Liver (tissue), 9 donors: ENCODE data around the gene ZNF292. TPM values are rescaled to one million over a fixed set of nuclear protein-coding genes. Genes with fewer than 3 reads are reported as not detected.
"Not testable (repeated sequence)": the region's sequence is repeated elsewhere in the genome, so short reads cannot be mapped to it uniquely, and the experiment has no call there.

Experiments used
- DNase-seq: peaks from one replicate; pipeline ENCODE4 v3.0.0-alpha.2; 2017; ENCODE audit warnings: low spot score
- H3K27ac ChIP-seq, 2 donors: one replicate each; pipeline ENCODE4 v1.7.0; 2013; ENCODE audit warnings: inconsistent platforms in 2 of 2, low read length in 2 of 2, control low read depth in 1 of 2, low read depth in 1 of 2, mild to moderate bottlenecking in 1 of 2
- H3K27me3 ChIP-seq, 4 donors: one replicate each; pipeline versions ENCODE4 v1.6.1 to v1.7.0; 2013; ENCODE audit warnings: low read length in 3 of 4, inconsistent platforms in 1 of 4, mild to moderate bottlenecking in 1 of 4, moderate library complexity in 1 of 4; ENCODE audit not compliant: control insufficient read depth in 4 of 4, insufficient read depth in 4 of 4
- H3K36me3 ChIP-seq, 4 donors: one replicate each; pipeline versions ENCODE4 v1.6.1 to v1.7.0; 2013; ENCODE audit warnings: low read length in 3 of 4, mild to moderate bottlenecking in 3 of 4, low read depth in 1 of 4, moderate library complexity in 1 of 4; ENCODE audit not compliant: control insufficient read depth in 4 of 4, insufficient read depth in 3 of 4
- H3K4me1 ChIP-seq, 4 donors: one replicate each; pipeline versions ENCODE4 v1.6.1 to v1.7.0; 2013; ENCODE audit warnings: low read length in 3 of 4, mild to moderate bottlenecking in 3 of 4, moderate library complexity in 1 of 4; ENCODE audit not compliant: control insufficient read depth in 4 of 4, insufficient read depth in 4 of 4
- H3K4me3 ChIP-seq, 3 donors: one replicate each; pipeline versions ENCODE4 v1.6.1 to v1.7.0; 2013; ENCODE audit warnings: low read length in 3 of 3, control low read depth in 1 of 3, low read depth in 1 of 3, mild to moderate bottlenecking in 1 of 3
- H3K9ac ChIP-seq, 2 donors: one replicate each; pipeline ENCODE4 v1.7.0; 2013; ENCODE audit warnings: low read length in 2 of 2, mild to moderate bottlenecking in 2 of 2, moderate library complexity in 2 of 2, control low read depth in 1 of 2, low read depth in 1 of 2
- H3K9me3 ChIP-seq, 4 donors: one replicate each; pipeline versions ENCODE4 v1.6.1 to v1.7.0; 2013; ENCODE audit warnings: low read length in 3 of 4; ENCODE audit not compliant: control insufficient read depth in 4 of 4
- CTCF ChIP-seq: fragments of 150-350 bp; IDR thresholded peaks from 2 replicates; pipeline ENCODE4 v1.5.1; 2017; ENCODE audit warnings: improper control_type of control experiment, low read depth, low read length; ENCODE audit not compliant: missing input control
- EGR1 ChIP-seq, 2 donors: IDR thresholded peaks; 2 replicates each; pipeline ENCODE4 v1.6.1; 2016 to 2018; ENCODE audit warnings: antibody characterized with exemption in 2 of 2, low read depth in 2 of 2
- FOXA1 ChIP-seq: IDR thresholded peaks from 2 replicates; pipeline ENCODE4 v1.6.1; 2016; ENCODE audit warnings: antibody characterized with exemption
- FOXA2 ChIP-seq: IDR thresholded peaks from 2 replicates; pipeline ENCODE4 v1.6.1; 2016; ENCODE audit warnings: antibody characterized with exemption
- GABPA ChIP-seq, 2 donors: IDR thresholded peaks in 1 of 2; conservative IDR thresholded peaks in 1 of 2; 2 replicates each; pipeline ENCODE4 v1.6.1; 2016; ENCODE audit warnings: antibody characterized with exemption in 2 of 2, mild to moderate bottlenecking in 1 of 2, moderate library complexity in 1 of 2
- HNF4A ChIP-seq, 2 donors: conservative IDR thresholded peaks; 2 replicates each; pipeline ENCODE4 v1.6.1; 2016; ENCODE audit warnings: antibody characterized with exemption in 2 of 2, mild to moderate bottlenecking in 2 of 2
- HNF4G ChIP-seq: IDR thresholded peaks from 2 replicates; pipeline ENCODE4 v1.6.1; 2016; ENCODE audit warnings: antibody characterized with exemption
- JUND ChIP-seq, 2 donors: IDR thresholded peaks; 2 replicates each; pipeline ENCODE4 v1.6.1; 2016; ENCODE audit warnings: antibody characterized with exemption in 2 of 2
- RAD21 ChIP-seq, 2 donors: IDR thresholded peaks; 2 replicates each; pipeline ENCODE4 v1.6.1; 2016; ENCODE audit warnings: antibody characterized with exemption in 2 of 2, mild to moderate bottlenecking in 2 of 2
- RXRA ChIP-seq, 2 donors: IDR thresholded peaks; 2 replicates each; pipeline ENCODE4 v1.6.1; 2017 to 2018; ENCODE audit warnings: antibody characterized with exemption in 2 of 2, mild to moderate bottlenecking in 1 of 2
- SP1 ChIP-seq: IDR thresholded peaks from 2 replicates; pipeline ENCODE4 v1.6.1; 2018; ENCODE audit warnings: antibody characterized with exemption, mild to moderate bottlenecking
- TAF1 ChIP-seq: conservative IDR thresholded peaks from 2 replicates; pipeline ENCODE4 v1.6.1; 2016; ENCODE audit warnings: antibody characterized with exemption, mild to moderate bottlenecking
- YY1 ChIP-seq: IDR thresholded peaks from 2 replicates; pipeline ENCODE4 v1.6.1; 2016; ENCODE audit warnings: antibody characterized with exemption, mild to moderate bottlenecking
- WGBS: extraction: QIAGEN DNeasy Blood & Tissue Kit; methylation state at CpG from one replicate; pipeline ENCODE4 v1.1.7; 2013; 5-methylcytosine and 5-hydroxymethylcytosine counted together
- polyA plus RNA-seq, 2 donors: library from polyadenylated mRNA; stranded (reverse) in 1 of 2; unstranded in 1 of 2; fragments of 200-250 nt in 1 of 2; fragments of >200 nt in 1 of 2; fragmentation: Nextera tagmentation in 1 of 2; extraction: Ambion mirVana in 1 of 2; gene quantifications; one replicate each; pipeline versions ENCODE4 v1.2.1 to v1.2.3, GENCODE V29; 2013 to 2015
- total RNA-seq, 2 donors: library from RNA; depleted of rRNA; stranded (reverse); fragments of >200 nt; gene quantifications; one replicate each; pipeline ENCODE4 v1.2.3, GENCODE V29; 2014
- TF ChIP-seq, protein P1 (sequence below): IDR thresholded peaks from 2 replicates; pipeline ENCODE4 v1.6.1; 2016; ENCODE audit warnings: antibody characterized with exemption
- TF ChIP-seq, protein P2 (sequence below): IDR thresholded peaks from 2 replicates; pipeline ENCODE4 v1.6.1; 2016; ENCODE audit warnings: antibody characterized with exemption
- TF ChIP-seq, protein P3 (sequence below): IDR thresholded peaks from 2 replicates; pipeline ENCODE4 v1.6.1; 2016; ENCODE audit warnings: antibody characterized with exemption
- TF ChIP-seq, protein P4 (sequence below): IDR thresholded peaks from 2 replicates; pipeline ENCODE4 v1.6.1; 2016; ENCODE audit warnings: antibody characterized with exemption, mild to moderate bottlenecking
- donor health status: healthy.
- donor health status: healthy.
- donor health status: healthy.
- donor health status: healthy.
- donor health status: healthy.

The ZNF292 gene
- total and polyA plus RNA-seq, 4 donors, result 2.7 to 16.4 (median 12.5) TPM

GRCh38 chr6:87154641-87154992 lies 748 bp upstream of the ZNF292 start:
- H3K4me1 ChIP-seq, result peaks cover 0 to 29% (median 9%) of the 10 kb centered on the region in 4 donors
- peak overlapping the region; percentile 89 for H3K9ac ChIP-seq
- peak overlapping the region; percentile 89 to 95 (median 90) for H3K4me3 ChIP-seq
- WGBS, result 1% methylated on average over 6 of the region's 6 CpGs
- DNase-seq, result no peak
- H3K27me3 ChIP-seq, result no peaks in the 10 kb centered on the region
- TF ChIP-seq HNF4G (no peak), JUND (IDR thresholded peaks at IDR 0.05) (no peak)
- H3K27ac ChIP-seq, result peak overlapping the region; percentile 96 to 97
- H3K9me3 ChIP-seq, result no peaks in the 10 kb centered on the region
- peaks cover 0 to 1% (median 0%) of the 10 kb centered on the region in 4 donors for H3K36me3 ChIP-seq

DNA sequence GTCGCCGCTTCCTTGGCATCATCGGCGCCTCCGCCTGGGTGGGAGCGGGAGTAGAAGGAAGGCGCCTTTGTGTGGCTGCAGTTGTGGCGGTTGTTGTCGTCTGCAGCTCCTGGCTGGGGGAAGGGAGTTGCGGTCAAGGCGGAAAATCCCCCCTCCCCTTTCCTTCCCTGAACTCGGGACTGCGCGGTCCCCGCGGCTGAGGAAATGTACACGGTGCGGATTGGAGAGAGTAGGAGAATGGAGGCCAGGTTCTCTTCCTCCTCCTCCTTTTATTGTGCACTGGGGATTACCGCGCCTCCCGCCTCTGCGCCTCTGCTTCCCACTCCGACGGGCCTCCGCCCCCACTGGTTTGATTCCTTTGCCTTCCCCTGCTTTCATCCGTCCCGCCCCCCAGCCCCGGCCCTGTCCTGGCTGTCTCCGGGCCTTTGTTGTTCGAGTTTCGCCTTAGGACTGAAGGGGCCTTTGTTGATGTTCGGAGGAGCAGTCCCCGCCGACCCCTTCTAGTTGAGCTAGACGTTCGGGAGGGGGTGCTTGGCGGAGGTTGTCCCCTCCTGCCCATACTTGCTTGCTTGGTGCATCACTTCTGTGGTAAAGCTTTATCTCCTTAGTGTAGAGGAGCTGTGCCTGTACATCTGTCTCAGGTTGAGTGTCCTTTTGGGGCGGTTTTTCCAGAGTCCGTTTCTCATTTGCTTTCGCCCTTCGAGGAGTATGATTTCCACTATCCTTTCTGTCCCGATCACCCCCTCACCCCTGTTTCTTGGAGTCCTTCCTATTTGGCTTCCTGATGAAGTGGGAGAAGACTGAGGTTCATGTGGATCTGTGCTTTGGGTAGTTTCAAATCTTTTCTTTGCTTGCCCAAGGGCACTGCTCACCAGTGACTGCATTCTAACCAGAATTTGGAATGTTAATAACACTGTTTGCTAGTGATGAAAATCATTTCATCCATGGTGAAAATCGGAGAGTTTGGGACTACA lies 764 bp downstream of the ZNF292 start:
- peak overlapping the region; percentile 96 to 97 for H3K27ac ChIP-seq
- H3K36me3 ChIP-seq, result peaks cover 0 to 2% (median 0%) of the 10 kb centered on the region in 4 donors
- no peaks in the 10 kb centered on the region for H3K9me3 ChIP-seq
- DNase-seq, result peak; percentile 51
- TF ChIP-seq RAD21 (IDR thresholded peaks at IDR 0.05) (no peak), EGR1 (IDR thresholded peaks at IDR 0.05; ENCODE audit: low read depth in 2 of 2) (no peak), JUND (IDR thresholded peaks at IDR 0.05) (no peak), FOXA2 (no peak), GABPA (IDR thresholded peaks at IDR 0.05 in 1 of 2, conservative IDR thresholded peaks at IDR 0.05 in 1 of 2) (no peak), FOXA1 (no peak), TAF1 (no peak), HNF4G (no peak), HNF4A (conservative IDR thresholded peaks at IDR 0.05) (no peak), CTCF (no peak), RXRA (IDR thresholded peaks at IDR 0.05) (no peak), SP1 (no peak), YY1 (no peak)
- TF ChIP-seq, protein P1, sequence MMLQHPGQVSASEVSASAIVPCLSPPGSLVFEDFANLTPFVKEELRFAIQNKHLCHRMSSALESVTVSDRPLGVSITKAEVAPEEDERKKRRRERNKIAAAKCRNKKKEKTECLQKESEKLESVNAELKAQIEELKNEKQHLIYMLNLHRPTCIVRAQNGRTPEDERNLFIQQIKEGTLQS, result no peak
- TF ChIP-seq, protein P2, sequence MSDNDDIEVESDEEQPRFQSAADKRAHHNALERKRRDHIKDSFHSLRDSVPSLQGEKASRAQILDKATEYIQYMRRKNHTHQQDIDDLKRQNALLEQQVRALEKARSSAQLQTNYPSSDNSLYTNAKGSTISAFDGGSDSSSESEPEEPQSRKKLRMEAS, result no peak
- TF ChIP-seq, protein P3, sequence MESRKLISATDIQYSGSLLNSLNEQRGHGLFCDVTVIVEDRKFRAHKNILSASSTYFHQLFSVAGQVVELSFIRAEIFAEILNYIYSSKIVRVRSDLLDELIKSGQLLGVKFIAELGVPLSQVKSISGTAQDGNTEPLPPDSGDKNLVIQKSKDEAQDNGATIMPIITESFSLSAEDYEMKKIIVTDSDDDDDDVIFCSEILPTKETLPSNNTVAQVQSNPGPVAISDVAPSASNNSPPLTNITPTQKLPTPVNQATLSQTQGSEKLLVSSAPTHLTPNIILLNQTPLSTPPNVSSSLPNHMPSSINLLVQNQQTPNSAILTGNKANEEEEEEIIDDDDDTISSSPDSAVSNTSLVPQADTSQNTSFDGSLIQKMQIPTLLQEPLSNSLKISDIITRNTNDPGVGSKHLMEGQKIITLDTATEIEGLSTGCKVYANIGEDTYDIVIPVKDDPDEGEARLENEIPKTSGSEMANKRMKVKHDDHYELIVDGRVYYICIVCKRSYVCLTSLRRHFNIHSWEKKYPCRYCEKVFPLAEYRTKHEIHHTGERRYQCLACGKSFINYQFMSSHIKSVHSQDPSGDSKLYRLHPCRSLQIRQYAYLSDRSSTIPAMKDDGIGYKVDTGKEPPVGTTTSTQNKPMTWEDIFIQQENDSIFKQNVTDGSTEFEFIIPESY, result no peak
- TF ChIP-seq, protein P4, sequence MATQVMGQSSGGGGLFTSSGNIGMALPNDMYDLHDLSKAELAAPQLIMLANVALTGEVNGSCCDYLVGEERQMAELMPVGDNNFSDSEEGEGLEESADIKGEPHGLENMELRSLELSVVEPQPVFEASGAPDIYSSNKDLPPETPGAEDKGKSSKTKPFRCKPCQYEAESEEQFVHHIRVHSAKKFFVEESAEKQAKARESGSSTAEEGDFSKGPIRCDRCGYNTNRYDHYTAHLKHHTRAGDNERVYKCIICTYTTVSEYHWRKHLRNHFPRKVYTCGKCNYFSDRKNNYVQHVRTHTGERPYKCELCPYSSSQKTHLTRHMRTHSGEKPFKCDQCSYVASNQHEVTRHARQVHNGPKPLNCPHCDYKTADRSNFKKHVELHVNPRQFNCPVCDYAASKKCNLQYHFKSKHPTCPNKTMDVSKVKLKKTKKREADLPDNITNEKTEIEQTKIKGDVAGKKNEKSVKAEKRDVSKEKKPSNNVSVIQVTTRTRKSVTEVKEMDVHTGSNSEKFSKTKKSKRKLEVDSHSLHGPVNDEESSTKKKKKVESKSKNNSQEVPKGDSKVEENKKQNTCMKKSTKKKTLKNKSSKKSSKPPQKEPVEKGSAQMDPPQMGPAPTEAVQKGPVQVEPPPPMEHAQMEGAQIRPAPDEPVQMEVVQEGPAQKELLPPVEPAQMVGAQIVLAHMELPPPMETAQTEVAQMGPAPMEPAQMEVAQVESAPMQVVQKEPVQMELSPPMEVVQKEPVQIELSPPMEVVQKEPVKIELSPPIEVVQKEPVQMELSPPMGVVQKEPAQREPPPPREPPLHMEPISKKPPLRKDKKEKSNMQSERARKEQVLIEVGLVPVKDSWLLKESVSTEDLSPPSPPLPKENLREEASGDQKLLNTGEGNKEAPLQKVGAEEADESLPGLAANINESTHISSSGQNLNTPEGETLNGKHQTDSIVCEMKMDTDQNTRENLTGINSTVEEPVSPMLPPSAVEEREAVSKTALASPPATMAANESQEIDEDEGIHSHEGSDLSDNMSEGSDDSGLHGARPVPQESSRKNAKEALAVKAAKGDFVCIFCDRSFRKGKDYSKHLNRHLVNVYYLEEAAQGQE, result no peak
- H3K27me3 ChIP-seq, result no peaks in the 10 kb centered on the region
- H3K4me3 ChIP-seq, result peak overlapping the region; percentile 89 to 95 (median 90)
- under 1% methylated on average over 43 of the region's 43 CpGs for WGBS
- H3K4me1 ChIP-seq, result peaks cover 0 to 29% (median 9%) of the 10 kb centered on the region in 4 donors
- peak overlapping the region; percentile 57 to 93 for H3K9ac ChIP-seq

- WGBS, result 90% methylated on average over 10 of the region's 10 CpGs
- H3K4me3 ChIP-seq, H3K9me3 ChIP-seq, H3K27me3 ChIP-seq, H3K36me3 ChIP-seq, H3K27ac ChIP-seq, H3K9ac ChIP-seq, DNase-seq: not testable (repeated sequence)
- H3K4me1 ChIP-seq, result peaks cover 0 to 21% (median 7%) of the 10 kb centered on the region in 4 donors
These were observed 2.2 kb downstream of the ZNF292 start for GRCh38 chr6:87157596-87157995.
